GM12874 (cell line): Measurements from ENCODE around the gene PLCZ1.

Experiments
- CTCF ChIP-seq: IDR thresholded peaks from 2 replicates; pipeline ENCODE4 v1.5.1; 2011; ENCODE audit warnings: low read depth, mild to moderate bottlenecking, control low read depth, low read length, moderate library complexity; ENCODE audit not compliant: insufficient read depth

PLCZ1 gene

GRCh38 chr12:18700271-18700670 is 37.5 kb downstream of the PLCZ1 start:
- no peak for TF ChIP-seq CTCF

- no peak for TF ChIP-seq CTCF
Measured at GRCh38 chr12:18696971-18697602, 40.7 kb downstream of the PLCZ1 start.

- TF ChIP-seq CTCF = no peak
Measured at GRCh38 chr12:18690653-18691052, 47.2 kb downstream of the PLCZ1 start.

- no peak for TF ChIP-seq CTCF
Measured at GRCh38 chr12:18689771-18690170, 48.0 kb downstream of the PLCZ1 start.

GRCh38 chr12:18684430-18684829 is 53.4 kb downstream of the PLCZ1 start:
- no peak for TF ChIP-seq CTCF

- no peak for TF ChIP-seq CTCF
Measured at GRCh38 chr12:18683327-18684013, 54.3 kb downstream of the PLCZ1 start.

- TF ChIP-seq CTCF = no peak
Measured at GRCh38 chr12:18681818-18682217, 56.0 kb downstream of the PLCZ1 start.
